K562 treated with DMSO at 1 percent for 24 hours (cell line): ENCODE data around the gene DLX2. TPM values are rescaled to one million over a fixed set of nuclear protein-coding genes. Genes with fewer than 3 reads are reported as not detected.

ENCODE experiments used
- total RNA-seq: library from RNA; unstranded; fragments of 300-600 nt; gene quantifications from 2 replicates; pipeline ENCODE4 v1.2.3, GENCODE V29; 2022; ENCODE audit warnings: low read depth; ENCODE audit not compliant: insufficient read depth

The DLX2 gene
- 7.6 and 8.6 TPM in 2 replicates for total RNA-seq

DNA sequence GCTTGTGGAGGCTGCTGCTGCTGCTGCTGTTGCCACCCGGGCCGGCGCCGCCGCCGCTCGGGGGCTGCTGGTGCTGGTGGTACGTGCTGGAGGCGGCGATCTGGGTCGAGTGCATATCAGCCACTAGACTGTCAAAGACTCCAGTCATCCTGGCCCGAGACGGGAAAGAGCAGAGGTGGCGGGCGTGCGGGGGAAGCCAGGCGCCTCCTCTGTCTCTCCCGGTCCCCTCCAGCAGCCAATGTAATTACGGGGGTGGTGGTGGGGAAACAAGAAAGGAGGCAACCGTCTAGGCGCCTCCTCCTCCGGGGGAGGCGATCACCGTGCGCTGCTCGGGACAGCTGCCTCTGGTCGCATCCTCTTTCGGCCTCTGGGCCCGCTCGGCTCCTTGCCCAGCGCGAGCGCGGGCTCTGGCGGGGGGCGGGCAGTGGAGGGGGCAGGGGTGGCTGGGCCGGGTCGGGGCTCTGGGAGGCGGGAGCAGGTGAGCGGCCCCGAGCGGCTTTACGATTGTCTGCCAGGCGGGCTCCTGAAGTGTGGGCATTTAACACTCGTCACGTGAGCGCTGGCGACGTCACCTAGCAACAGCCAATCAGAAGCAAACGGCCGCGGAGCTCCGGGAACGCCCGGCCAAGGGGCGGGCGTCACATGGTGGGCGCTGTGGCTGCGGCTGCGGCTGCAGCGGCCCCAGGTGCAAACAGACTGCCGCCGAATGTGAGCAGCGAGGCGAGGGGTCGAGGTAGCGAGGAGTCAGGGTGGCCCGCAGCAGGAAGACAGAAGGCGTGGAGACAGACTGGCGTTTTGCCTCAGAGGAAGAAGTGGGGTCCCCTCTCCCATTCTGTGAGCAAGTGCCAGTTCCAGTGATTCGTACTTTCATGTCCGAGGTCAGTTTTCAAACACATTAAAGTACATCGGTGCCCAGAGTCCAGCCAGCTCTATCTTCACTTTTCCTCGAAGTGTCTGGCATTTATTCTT is at the start of gene DLX2:
TSS of gene DLX2 (minus strand) at position 510 of the 969 bp plus-strand sequence. CDS start at position 148, 362 bp downstream.

GRCh38 chr2:172085460-172086159 is 17.1 kb downstream of the DLX2 start, which contains the start of gene DLX1:
Gene DLX1, plus strand, starts transcription at chr2:172085507. Its CDS starts 171 bp downstream, at chr2:172085678.

Other genes starting within 250 kb of the DLX2 start
- gene SLC25A12, start 208.7 kb downstream of the DLX2 start, total RNA-seq: 19.9 and 21.2 TPM in 2 replicates
- 115 and 134 TPM in 2 replicates for gene HAT1, start 180.4 kb downstream of the DLX2 start, total RNA-seq
- 4.3 and 16.6 TPM in 2 replicates for gene METAP1D, start 102.9 kb downstream of the DLX2 start, total RNA-seq
- gene DLX1, start 17.4 kb downstream of the DLX2 start, total RNA-seq: 9.3 and 9.6 TPM in 2 replicates